Cardiac fibroblast (primary cell): Measurements from ENCODE around the gene PHLDB3.

ENCODE experiments used
- DNase-seq, 2 donors: peaks; one replicate each; pipeline versions ENCODE4 v3.0.0 to v3.0.0-alpha.2; 2010; ENCODE audit warnings: low read depth in 2 of 2
- H3K4me3 ChIP-seq, 2 donors: replicated peaks in 1 of 2; 1 replicate in 1 of 2; 2 replicates in 1 of 2; pipeline ENCODE4 v1.5.1; 2011; ENCODE audit warnings: low read depth in 2 of 2, low read length in 2 of 2, mild to moderate bottlenecking in 2 of 2, moderate library complexity in 1 of 2
- TF ChIP-seq, protein P1 (sequence below): IDR thresholded peaks from one replicate; pipeline ENCODE4 v1.5.1; 2011; ENCODE audit warnings: low read depth, mild to moderate bottlenecking, low read length, inconsistent platforms

The PHLDB3 gene

DNA sequence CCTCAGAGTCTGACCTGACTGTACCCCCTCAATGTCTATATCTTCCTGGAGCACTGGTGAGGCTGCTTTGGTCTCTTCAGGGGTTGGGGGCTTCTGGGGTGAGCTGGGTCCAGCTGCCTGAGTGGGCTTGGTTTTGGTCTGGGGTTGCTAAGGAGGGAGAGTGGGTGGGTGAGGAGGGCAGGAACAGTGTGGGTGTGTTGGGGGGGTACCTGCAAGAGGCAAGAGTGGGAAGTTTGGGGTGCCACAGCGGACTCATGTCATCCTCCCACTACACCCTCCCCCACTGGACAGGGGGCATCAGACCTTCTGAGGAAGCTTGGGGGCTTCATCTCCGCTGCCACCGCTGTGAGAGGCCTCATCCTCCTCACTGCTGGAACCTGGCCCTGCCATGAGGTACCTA lies 42.0 kb upstream of the PHLDB3 start:
- no peak for DNase-seq
- TF ChIP-seq, protein P1, sequence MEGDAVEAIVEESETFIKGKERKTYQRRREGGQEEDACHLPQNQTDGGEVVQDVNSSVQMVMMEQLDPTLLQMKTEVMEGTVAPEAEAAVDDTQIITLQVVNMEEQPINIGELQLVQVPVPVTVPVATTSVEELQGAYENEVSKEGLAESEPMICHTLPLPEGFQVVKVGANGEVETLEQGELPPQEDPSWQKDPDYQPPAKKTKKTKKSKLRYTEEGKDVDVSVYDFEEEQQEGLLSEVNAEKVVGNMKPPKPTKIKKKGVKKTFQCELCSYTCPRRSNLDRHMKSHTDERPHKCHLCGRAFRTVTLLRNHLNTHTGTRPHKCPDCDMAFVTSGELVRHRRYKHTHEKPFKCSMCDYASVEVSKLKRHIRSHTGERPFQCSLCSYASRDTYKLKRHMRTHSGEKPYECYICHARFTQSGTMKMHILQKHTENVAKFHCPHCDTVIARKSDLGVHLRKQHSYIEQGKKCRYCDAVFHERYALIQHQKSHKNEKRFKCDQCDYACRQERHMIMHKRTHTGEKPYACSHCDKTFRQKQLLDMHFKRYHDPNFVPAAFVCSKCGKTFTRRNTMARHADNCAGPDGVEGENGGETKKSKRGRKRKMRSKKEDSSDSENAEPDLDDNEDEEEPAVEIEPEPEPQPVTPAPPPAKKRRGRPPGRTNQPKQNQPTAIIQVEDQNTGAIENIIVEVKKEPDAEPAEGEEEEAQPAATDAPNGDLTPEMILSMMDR = no peak
- no peak overlapping the region for H3K4me3 ChIP-seq

DNA sequence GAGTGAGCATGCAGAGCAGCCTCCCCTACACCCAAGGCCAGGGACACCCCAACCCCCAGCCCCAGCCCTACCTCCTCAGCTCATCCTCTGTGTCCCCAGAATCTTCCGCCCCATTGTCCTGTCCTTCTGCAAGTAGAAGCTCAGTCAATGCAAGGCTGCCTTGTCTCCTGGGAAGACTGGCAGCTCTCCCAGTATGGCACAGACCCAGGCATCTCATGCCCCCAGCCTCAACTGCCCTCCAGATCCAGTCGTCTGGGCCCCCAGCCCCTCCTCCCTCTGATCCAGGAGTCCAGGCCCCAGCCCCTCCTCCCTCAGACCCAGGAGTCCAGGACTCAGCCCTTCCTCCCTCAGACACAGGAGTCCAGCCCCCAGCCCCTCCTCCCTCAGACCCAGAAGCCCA lies 41.4 kb upstream of the PHLDB3 start:
- no peak for DNase-seq
- TF ChIP-seq, protein P1 = no peak
- no peak overlapping the region for H3K4me3 ChIP-seq

DNA sequence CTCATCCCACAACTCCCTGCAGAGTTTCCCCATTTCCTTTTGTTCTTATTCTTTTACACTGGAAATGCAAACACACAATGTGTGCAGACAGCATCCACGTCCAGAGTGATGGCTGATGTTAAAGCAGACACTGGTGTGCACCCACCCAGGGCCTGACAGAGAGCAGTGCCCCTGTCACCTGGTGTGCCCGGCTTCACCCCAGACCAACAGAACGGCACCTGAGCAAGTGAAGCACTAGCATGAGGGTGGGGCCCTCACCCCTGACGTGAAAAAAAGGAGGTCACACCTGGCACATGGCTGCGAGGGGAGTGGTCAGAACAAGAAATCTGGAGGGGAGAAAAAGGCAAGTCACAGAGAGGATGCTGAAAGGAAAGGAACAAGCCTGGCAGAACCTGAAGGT lies 40.7 kb upstream of the PHLDB3 start:
- DNase-seq = no peak
- TF ChIP-seq, protein P1 = no peak

DNA sequence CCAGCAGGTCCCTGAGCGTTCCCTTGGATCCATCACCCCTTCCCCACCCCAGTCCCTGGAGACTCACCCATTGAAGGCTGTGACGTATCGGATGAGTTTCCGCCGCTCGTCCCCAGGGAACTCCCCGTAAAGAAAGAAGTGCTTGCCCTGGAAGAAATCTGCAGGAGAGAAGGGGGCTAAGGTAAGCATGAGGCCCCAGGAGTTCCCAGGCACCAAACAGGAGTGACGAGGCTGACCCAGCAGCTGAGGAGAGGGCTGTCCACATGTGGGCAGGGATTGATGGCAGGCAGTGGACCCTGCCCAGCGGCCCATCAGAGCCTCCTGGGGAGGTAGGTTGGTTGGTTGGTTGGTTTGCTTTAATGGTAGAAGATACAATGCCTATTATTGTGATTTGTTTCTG lies 39.5 kb upstream of the PHLDB3 start:
- H3K4me3 ChIP-seq = no peak overlapping the region
- TF ChIP-seq, protein P1 = no peak
- no peak for DNase-seq

More for the DNA sequence above, 40.7 kb upstream of the PHLDB3 start:
- H3K4me3 ChIP-seq = no peak overlapping the region

DNA sequence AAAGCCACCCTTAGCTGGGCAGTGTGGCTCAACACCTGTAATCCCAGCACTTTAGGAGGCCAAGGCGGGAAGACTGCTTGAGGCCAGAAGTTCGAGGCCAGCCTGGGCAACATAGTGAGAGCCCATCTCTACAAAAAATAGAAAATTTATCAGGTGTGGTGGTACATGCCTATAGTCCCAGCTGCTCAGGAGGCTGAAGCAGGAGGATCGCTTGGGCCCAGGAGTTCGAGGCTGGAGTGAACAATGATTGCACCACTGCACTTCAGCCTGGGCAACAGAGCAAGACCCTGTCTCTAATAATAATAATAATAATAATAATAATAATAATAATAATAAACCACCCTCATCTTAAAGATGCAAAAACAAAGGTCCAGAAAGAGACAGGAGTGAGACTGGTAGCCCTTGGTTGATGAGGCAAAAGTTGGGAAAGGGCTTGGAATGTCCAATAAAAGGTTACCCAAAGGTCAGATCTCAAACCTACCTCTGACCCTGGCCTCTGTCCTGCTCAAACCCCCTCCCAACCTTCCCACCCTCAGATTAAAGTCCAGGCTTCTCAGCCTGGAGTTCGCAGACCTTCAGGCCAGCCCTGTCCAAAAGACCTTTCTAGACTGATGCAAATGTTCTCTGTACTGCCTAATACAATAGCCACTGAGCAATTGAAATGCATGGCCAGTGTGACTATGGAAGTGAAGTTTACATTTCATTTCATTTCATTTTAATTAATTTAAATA lies 37.5 kb upstream of the PHLDB3 start:
- H3K4me3 ChIP-seq = no peak overlapping the region
- TF ChIP-seq, protein P1 = no peak
- no peak for DNase-seq

DNA sequence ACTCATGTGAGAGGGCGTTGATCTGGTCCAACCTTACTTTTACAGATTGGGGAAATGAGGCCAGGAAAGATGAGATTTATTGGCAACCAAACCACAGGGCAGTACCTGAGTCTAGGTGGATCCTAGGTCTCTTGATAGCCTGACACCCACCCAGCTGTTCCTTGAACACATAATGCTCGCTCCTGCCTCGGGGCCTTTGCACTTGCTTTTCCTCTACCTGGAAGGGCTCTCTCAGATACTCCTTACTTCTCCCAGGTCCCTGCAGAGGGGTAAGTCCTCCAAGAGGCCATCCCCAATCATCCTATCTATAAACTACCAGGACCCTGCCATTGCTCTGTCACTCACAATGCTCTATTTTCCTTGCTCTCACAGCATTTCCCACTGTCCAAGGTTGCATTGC lies 35.8 kb upstream of the PHLDB3 start:
- TF ChIP-seq, protein P1 = no peak
- no peak overlapping the region for H3K4me3 ChIP-seq
- DNase-seq = no peak

DNA sequence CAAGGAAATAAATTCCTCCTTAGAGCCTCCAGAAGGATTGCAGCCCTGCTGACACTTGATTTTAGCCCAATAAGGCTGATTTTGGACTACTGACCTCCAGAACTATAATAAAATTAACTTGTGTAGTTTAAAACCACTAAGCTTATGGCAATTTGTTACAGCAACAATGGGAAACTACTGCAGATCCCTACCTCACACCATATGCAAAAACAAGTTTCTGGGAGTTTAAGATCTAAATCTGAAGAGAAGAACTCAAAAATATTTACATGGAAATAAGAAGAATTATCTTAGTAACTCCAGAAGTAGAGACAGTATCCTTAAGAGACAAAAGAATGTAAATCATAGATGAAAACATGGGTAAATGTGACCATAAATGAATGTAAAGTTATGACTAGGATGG lies 34.4 kb upstream of the PHLDB3 start:
- H3K4me3 ChIP-seq = no peak overlapping the region
- TF ChIP-seq, protein P1 = no peak
- no peak for DNase-seq
